Left ventricle myocardium superior (tissue), 1 donor: Measurements from ENCODE around the gene QSOX1. TPM values are rescaled to one million over a fixed set of nuclear protein-coding genes. Genes with fewer than 3 reads are reported as not detected.
"Not testable (repeated sequence)": the region's sequence is repeated elsewhere in the genome, so short reads cannot be mapped to it uniquely, and the experiment has no call there.

Experiments used
- ATAC-seq: fragments of 200-7000 bp; cut with Tn5 transposase; one replicate; pipeline ENCODE4 v1.9.1; 2020; ENCODE audit warnings: mild to moderate bottlenecking, moderate library complexity
- DNase-seq: peaks from one replicate; pipeline ENCODE4 v3.0.0-alpha.2; 2020
- intact Hi-C: fragments of 100-400 bp; cut with micrococcal nuclease; formaldehyde crosslinking; loops from one replicate; pipeline ENCODE4 v1.11.0; 2022
- total RNA-seq: library from RNA; stranded (reverse); fragmentation: NEBNext Ultra II Directional; extraction: Animal tissue kit (Norgen Biotek cat#: 25700); gene quantifications from one replicate; pipeline ENCODE4 v1.2.1, GENCODE V29; 2021
- donor health status: DM: no; HTN: yes; CAD: no; lungs with severe emphysema.

Gene QSOX1
- total RNA-seq, 1 donor from 2014 or later, result 111 TPM

DNA sequence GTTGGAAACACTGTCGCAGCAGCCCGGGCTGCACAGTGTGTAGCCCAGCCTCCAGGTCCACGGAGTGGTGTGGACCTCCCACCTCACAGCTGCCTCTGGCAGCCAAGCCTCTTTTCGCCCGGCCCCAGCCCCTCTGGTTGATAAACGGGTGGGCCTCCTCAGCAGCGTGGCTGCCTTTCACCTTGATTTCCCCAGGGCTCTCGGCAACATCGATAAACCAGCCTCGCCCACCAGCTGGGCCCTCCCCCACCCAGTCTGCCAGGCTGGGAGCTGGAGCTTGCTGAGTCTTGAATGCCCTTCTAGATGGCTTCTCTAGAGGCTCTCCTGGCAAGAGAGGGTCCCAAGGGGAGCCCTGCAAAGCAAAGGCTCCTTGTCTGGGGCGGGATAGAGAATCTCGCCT, 44.3 kb downstream of the QSOX1 start:
- DNase-seq (no peak), ATAC-seq (no peak)
- intact Hi-C loops, result no loop called here

DNA sequence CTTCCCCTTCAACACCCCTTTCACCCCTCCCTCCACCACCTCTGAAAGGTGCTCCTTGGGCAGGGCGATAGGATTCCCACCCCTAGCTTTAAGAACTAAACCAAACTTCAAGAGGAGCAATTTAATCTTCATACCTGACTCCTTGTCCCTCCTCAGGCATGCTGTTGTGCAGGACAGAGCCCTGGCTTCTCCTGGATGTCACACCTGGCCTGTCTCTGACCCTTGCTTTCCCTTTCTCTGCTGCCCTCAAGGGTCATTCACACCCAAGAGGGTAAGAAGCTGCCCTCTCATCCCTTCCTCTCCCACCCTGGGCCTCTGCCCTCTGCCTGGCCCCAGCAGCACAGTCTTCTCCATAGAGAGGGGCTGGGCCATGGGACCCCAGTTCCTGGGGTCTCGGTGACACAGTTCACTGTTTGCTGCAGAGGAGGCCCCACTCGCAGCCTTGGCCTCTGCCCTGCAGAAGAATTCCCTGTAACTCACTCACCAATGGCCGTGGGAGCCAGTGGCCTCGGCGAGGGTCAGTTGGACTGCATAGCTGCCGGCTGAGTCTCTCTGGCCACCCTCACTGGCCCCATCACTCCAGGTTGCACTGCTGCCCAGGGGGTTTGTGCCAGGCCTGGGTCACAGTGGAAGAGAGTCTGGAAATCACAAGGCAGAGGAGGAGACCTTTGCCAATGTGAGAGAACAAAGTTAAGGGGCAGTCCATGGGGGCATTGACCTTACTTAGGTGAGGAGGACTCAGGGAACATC, 47.0 kb downstream of the QSOX1 start:
- DNase-seq (no peak), ATAC-seq (no peak)
- intact Hi-C loops, result no loop called here

DNA sequence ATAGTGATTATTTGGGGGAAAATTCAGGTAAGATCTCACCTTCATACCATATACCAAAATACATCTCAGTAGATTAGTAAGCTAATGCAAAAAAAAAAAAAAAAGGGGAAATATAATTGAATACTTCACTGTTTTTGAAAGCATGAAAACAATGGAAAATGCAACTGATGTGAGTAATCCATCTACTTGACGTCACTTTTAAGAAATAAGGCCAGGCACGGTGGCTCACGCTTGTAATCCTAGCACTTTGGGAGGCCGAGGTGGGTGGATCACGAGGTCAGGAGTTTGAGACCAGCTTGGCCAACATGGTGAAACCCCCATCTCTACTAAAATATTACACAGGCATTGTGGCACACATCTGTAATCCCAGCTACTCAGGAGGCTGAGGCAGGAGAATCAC, 47.9 kb downstream of the QSOX1 start:
- DNase-seq, ATAC-seq, intact Hi-C loops: not testable (repeated sequence)

DNA sequence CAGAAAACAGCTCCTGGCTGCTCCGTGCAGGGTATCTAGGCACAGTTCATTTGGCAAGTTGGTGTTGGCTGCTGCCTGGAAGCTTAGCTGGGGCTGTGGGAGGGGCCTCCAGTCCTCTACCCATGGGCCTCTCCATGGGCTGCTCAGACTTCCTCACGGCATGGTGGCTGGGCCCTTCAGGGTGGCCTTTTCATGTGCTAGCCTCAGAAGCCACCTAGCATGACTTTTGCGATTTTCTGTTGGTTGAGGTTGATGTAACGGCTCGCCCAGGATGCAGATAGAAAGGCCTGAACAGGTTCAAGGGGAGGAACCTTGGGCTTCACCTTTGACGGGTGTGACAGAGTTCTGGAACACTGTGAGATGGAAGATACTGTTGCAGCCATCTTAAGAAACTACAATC, 49.6 kb downstream of the QSOX1 start:
- intact Hi-C loops, result no loop called here
- DNase-seq (no peak), ATAC-seq (no peak)

DNA sequence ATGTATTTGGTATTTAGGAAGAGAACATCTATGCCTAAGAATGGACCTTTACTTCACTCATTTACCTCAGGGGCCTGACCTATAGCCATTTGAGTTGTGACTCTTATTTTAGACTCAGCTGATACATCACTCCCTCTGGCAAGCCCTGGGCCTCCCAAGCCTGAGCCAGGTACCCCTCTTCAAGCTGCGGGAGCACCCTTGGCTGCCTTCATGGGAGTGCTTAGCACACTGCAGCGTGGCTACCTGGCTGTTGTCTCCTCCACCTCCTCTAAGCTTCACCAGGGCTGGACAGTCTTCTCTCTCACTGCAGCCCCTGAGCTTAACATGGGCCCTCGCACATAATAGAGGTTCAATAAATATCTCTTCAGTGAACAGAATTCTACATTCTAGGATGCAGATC, 51.9 kb downstream of the QSOX1 start:
- ATAC-seq (no peak), DNase-seq (no peak)
- intact Hi-C loops, result no loop called here

DNA sequence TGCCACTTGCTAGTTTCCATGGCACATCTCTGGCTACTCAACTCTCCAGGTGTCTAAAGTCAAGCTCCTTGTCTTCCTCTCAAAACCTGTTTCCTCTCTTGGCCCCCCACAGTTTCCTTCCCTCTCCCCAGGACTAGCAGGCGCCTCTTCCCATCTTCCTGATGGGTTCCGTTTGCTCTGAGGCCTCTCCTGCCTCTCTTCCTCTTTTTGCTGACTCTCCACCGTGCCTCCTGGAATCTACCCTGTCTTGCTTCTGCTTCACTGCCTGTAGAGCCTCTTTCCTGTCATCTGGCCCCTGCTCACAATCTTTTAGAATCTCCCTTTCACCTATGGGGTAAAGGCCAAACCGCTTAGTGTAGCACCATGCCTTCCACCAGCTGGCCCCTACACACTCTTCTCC, 53.6 kb downstream of the QSOX1 start:
- ATAC-seq, result no peak
- DNase-seq, result no peak
- intact Hi-C loops, result no loop called here

DNA sequence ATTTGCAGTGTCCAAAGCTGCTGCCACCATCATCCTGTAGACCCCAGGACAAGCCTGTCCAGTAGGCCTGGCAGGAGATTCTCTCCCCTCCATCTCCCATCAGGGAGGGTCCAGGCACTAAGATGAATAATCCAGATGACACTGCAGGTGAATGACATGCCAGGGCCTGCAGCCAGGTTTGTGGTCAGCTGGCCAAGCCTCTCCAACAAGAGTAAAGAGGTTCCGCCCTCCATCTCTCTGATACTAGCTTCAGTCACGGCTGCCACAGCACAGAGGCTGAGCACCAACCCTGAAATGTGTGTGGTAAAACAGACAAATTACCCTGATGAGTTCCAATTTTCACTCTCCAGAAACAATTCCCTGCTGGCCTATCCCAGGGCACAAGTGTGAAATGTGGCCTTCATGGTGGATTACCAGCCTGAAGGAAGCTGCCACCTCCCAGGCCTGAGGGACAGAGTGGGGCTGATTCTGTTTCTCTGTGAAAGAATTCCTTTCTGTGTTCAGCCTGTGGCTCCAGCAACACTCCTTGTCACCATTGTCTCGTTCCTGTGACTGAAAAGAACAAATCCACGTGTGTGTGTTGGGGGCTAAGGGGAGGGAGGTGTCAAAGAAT, 55.4 kb downstream of the QSOX1 start:
- DNase-seq (no peak), ATAC-seq (no peak)

DNA sequence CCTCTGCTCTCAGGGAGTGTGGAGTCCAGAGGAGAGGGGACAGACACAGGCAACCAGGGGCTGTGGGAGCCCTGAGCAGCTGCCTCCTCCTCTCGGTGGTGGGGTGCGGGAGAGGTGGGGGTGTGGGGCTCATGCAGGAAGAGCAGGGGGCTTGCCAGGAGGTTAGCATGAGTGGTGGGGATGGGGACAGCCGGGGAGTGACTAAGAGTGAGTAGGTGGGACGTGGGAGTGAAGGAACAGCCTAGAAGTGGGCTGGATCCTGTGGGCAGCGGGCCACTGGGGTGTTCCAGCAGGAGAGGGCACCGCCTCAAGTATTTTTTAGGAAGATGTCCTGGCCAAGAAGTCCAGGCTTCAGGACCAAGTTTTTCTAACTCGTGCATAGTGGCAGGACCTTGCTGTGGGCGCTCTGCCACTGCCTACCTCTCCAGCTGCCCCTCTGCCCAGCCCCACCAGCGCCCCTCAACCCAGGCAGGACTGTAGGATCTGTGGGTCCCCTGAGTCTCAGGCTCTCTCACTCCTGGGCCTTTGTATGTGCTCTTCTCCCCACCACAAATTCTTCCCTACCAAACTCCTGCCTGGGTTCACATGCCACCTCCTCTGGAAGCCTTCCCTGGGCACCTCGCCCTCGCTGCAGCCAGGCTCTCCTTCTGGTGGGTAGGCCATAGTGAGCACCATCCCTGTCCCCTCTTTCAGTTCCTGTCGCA, 56.6 kb downstream of the QSOX1 start:
- intact Hi-C loops, result no loop called here
- DNase-seq, result no peak
- ATAC-seq, result no peak

More for the DNA sequence above, 55.4 kb downstream of the QSOX1 start:
- intact Hi-C loops, result no loop called here

DNA sequence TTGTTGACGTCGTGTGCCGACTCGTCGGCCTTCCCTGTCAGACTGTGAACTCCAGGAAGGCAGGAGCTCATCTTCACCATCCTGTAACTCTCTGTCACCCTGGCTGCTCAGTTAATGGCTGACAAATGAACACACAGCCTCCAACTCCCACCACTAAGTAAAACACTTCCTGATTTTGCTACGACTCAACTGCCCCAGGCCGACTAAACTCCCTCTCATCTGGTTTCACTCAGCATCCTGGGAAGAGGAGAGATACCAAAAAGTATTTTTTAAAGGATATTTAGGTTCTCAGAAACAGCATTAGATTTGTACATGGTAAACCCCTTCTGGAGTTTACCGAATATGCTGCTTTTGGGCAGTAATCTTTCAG, 57.2 kb downstream of the QSOX1 start:
- DNase-seq (no peak), ATAC-seq (no peak)
- intact Hi-C loops, result no loop called here

DNA sequence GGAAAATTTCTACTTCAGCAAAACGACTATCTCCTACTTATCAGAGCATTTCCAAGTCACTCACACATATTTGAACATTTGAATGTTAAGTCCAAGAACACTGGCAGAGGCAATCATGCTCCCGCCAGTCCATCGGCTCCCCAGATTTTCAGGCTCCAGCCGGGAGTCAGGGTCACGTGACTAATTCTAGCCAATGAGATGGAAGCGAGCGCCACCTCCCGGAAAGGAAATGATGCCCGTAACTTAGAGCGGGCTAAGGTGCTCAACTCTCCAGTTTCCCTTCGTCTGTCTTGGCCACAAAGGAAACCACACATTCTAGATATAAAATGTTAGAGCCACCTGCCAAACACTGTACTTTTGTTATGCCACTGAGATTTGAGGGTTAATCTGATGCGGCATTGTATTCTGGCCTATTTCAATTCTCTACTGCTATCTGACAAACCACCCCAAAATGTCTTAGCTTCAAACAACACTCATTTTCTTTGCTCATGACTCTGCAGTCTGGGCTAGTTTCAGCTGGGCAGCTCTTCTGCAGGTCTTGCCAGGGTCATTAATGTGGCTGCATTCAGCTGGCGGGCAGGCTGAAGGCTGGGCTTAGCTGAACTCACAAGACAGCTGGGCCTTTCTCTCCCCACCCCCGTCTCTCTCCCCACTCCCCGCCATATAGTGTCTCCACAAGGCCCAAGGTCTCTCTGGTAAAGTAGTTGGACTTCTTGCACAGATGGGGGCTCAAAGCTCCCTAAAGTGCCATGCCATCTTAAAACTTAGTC, 58.9 kb downstream of the QSOX1 start:
- DNase-seq (no peak), ATAC-seq (no peak)
- intact Hi-C loops, result no loop called here

DNA sequence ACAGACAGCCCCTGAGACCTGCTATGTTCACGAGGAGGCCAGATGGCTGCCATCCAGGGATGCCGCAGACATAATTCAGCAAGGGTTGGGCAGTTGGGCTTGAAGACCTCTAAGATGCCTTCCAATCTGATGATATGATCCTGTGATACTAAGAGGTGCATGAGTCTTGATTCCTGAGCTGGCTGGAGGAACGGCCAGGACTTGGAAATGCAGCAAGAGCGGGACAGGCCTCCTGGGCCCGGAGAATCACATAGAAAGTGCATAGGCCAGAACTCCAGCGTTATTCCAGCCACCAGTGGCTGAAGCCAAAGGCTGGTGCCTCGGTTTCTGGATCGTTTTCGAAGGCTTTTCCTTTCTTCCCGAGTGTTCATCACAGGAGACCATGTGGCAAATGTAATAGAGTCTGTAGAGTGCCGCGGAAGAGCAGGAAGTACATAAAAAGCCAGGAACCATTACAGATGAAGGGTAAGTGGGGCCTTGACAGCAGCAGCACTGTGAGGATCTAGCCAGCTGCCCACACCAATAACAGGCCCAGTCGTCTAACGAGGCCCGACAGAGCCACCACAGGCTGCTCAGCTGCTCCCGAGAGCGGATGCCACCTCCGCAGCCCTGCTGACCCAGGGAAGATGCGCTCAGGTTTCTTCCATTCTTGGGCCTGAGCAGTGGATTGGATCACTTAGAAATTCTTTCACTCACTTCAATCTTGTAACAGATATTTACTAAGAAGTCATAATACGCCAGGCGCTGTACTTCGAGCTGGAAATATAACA, 61.4 kb downstream of the QSOX1 start:
- ATAC-seq, result no peak
- intact Hi-C loops, result no loop called here
- no peak for DNase-seq

DNA sequence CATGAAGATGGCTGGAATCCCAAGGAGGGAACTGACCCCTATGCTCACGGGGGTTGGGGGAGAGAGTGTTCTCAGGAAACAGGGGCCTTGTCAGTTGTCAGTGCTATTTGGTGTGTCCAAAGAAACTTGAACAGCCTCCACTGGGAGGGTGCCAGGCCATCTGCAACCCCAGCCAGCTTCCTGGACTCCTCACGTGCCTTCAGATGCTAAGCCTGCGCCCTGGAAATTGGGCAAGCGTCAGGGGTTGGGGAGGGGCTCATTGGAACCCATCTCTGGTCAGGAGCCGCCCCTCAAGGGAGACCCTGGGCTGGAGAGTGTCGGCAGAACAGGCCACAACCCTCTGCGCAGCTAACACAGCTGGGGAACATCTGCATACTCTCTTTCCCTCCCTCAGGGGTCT, 62.3 kb downstream of the QSOX1 start:
- ATAC-seq (no peak), DNase-seq (no peak)
- intact Hi-C loops, result no loop called here

DNA sequence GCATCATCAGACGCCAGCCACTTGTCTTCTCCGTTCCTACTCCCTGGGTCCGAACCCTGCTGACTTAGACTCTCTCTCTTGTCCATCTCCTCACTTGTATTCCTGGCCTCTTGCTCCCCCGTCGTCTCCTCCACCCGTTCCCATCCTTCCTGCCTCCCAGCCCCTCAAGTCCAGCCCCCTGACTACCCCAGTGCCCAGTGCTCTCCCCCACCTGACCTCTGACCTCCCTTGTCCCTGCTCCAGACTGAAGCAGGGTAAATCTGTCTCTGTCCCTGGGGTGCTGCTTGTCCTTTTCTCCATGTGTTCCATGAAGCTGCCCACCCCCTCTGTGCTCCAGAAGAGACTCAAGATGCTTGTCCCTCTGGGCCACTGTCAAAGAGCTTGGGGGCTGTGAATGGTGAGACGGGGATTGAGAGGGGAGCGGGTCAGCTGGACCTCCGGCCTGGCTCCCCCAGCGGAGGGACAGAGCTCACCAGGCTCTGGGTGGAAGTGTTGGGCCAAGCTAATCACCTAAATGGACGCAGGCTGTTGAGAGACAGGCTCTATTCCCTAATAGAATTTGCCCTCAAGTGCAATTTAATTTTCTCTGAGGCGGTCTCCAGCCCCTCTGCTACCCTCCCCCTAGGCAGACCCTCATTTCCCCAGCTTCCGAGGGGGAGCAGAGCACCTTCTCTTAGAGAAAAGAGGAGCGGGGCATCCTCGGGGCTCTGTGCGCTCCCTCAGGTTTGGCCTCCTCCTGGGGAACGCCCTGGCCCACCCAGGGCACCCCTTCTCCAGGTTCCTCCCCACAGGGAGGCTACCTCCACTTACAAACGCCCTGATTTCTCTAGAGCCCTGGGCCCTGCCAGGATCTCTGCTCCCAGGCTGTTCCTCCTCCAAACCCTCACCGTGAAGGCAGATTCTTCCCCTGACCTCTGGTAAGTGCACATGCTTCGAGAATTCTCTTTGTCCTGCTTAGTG, 64.4 kb downstream of the QSOX1 start:
- ATAC-seq (no peak), DNase-seq (no peak)
- intact Hi-C loops, result no loop called here

DNA sequence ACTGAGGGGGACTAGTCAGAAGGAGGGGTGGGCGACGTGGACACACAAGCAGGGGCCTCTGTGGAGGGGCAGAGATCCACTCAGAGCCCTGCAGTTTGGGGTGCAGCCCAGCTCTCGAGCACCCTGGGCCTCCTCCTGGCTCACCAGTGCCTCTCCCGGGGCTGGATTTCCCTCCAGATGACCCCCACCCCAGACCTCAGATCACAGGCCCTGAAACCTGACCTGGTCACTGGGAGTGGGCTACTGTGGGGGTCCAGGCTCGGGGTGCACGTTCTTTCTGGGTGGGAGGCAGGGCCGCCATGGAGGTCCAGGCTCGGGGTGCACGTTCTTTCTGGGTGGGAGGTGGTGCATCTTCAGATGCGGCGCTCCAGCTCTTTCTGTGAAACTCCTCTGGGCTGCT, 65.1 kb downstream of the QSOX1 start:
- DNase-seq (no peak), ATAC-seq (no peak)
- intact Hi-C loops, result no loop called here

DNA sequence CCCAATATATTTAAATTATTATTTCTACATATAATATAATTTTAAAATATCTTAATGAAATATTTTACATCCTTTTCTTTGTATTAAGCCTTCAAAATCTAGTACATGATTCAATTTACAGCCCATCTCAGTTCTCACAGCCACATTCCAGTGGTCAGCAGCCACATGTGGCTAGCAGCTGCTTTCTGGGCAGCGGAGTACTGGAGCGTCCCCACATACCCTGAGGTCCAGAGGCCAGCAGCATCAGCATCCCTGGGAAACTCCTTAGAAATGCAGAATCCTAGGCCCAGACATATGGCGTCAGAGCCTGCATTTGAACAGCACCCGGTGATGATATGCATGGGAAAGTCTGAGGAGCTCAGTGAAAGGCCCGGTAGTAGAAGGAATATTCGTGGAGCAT, 66.8 kb downstream of the QSOX1 start:
- DNase-seq (no peak), ATAC-seq (no peak)
- intact Hi-C loops, result no loop called here

DNA sequence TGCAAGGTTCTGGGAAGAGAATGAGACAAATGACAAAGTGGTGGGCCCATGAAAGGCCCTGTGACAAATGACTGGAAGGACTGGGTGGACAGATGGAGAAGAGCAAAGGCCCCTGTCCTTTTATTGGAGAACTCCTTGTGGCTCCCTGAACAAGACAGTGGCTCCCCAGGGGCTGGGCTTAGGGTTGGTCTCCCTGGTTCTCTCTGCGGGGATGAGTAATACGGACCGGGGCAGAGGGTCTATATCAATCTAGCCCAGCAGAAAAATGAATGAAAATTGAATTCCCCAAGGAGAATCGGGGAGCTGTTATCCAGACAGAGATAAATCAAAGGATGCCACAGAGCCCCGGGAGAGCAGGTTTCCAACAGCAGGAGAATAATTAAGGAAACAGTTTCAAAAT, 70.2 kb downstream of the QSOX1 start:
- no peak for DNase-seq
- intact Hi-C loops, result no loop called here
- no peak for ATAC-seq

DNA sequence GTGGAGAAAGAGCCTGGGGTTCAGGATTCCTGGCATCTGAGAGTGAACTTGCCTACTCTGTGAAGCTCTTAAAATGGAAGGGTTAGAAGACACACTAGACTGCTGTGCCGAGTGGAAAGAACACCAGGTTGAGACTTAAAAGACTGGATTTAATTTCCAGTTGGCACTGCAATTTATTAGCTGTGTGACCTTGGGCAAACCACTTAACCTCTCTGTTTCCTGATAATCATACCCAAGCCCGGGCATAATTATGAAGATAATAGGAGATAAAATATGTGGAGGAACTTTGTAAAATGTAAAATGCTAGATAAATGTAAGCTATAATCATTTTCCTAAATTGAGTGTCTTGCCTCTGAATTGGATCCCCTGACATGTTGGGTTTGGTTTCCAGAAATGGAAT, 70.7 kb downstream of the QSOX1 start:
- ATAC-seq (no peak), DNase-seq (no peak)
- intact Hi-C loops, result no loop called here
